Measurements from ENCODE around the gene SMYD3.

DNA sequence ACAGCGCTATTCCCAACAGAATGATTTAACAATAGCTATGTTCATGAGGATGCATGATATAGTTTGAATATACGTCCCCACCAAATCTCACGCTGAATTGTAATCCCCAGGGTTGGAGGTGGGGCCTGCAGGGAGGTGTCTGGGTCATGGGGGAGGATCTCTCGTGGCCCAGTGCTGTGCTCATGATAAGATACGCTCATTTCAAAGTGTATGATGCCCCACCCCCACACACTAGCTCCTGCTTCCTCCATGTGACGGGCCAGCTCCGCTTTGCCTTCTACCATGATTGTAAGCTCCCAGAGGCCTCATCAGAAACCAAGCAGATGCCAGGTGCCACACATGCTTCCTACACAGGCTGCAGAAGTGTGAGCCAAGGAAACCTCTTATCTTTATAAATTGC is 93.6 kb downstream of the SMYD3 start:
- TF ChIP-seq, protein P1, sequence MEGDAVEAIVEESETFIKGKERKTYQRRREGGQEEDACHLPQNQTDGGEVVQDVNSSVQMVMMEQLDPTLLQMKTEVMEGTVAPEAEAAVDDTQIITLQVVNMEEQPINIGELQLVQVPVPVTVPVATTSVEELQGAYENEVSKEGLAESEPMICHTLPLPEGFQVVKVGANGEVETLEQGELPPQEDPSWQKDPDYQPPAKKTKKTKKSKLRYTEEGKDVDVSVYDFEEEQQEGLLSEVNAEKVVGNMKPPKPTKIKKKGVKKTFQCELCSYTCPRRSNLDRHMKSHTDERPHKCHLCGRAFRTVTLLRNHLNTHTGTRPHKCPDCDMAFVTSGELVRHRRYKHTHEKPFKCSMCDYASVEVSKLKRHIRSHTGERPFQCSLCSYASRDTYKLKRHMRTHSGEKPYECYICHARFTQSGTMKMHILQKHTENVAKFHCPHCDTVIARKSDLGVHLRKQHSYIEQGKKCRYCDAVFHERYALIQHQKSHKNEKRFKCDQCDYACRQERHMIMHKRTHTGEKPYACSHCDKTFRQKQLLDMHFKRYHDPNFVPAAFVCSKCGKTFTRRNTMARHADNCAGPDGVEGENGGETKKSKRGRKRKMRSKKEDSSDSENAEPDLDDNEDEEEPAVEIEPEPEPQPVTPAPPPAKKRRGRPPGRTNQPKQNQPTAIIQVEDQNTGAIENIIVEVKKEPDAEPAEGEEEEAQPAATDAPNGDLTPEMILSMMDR (IDR thresholded peaks at IDR 0.05; ENCODE audit: extremely low read depth in 1 of 2, insufficient read depth in 1 of 2, low read depth in 1 of 2, low read length in 2 of 2): no peak
- TF ChIP-seq POLR2A (IDR thresholded peaks at IDR 0.05; ENCODE audit: low read depth, low read length) (no peak), GATA2 (IDR thresholded peaks at IDR 0.05; ENCODE audit: insufficient read depth, insufficient read length, low read depth, low read length) (no peak), EZH2 (IDR thresholded peaks at IDR 0.05; ENCODE audit: borderline replicate concordance, low read depth, low read length, severe bottlenecking) (no peak)
